PC-9 (cell line): ENCODE data around the gene CTNNBL1. TPM values are rescaled to one million over a fixed set of nuclear protein-coding genes. Genes with fewer than 3 reads are reported as not detected.
"Not testable (repeated sequence)": the region's sequence is repeated elsewhere in the genome, so short reads cannot be mapped to it uniquely, and the experiment has no call there.

Experiments
- BruUV-seq: library from RNA; stranded (reverse); fragments of 400-500 nt; replicated peaks from 2 replicates; lab custom pipeline; 2021; lab: Mats Ljungman, UMichigan
- CTCF ChIA-PET: fragments of 300-600 bp; sonication (Branson Sonifier 250); formaldehyde crosslinking; loops from one replicate; lab custom pipeline; 2022; ENCODE audit warnings: antibody characterized with exemption; lab: Charles Lee
- POLR2A ChIA-PET: fragments of 300-600 bp; sonication (Branson Sonifier 250); formaldehyde crosslinking; loops from one replicate; lab custom pipeline; 2022; ENCODE audit warnings: antibody characterized with exemption; ENCODE audit not compliant: unreplicated experiment; lab: Charles Lee
- DNase-seq, 2 experiments: peaks; one replicate each; pipeline versions ENCODE4 v3.0.0 to v3.0.0-alpha.2; 2015 to 2022; ENCODE audit warnings: mixed read lengths in 1 of 2
- H2AFZ ChIP-seq: fragments of 200-600 bp; sonication (generic); 2 replicates; pipeline ENCODE4 v1.8.1; 2017; ENCODE audit warnings: antibody characterized with exemption
- H3F3A ChIP-seq: fragments of 200-600 bp; sonication (generic); 2 replicates; pipeline ENCODE4 v1.8.1; 2017; ENCODE audit warnings: antibody characterized with exemption, mild to moderate bottlenecking, low read depth; ENCODE audit not compliant: insufficient read depth
- H3K27ac ChIP-seq: fragments of 200-600 bp; sonication (generic); 2 replicates; pipeline ENCODE4 v1.6.1; 2016; ENCODE audit warnings: mixed run types
- H3K27me3 ChIP-seq: fragments of 200-600 bp; sonication (generic); 2 replicates; pipeline ENCODE4 v1.6.1; 2016; ENCODE audit warnings: low read depth, mixed run types; ENCODE audit not compliant: insufficient read depth
- H3K36me3 ChIP-seq: fragments of 200-600 bp; sonication (generic); 2 replicates; pipeline ENCODE4 v1.6.1; 2016; ENCODE audit warnings: low read depth, mixed run types
- H3K4me1 ChIP-seq: fragments of 200-600 bp; sonication (generic); replicated peaks from 2 replicates; pipeline ENCODE4 v1.6.1; 2016; ENCODE audit warnings: mixed run types; ENCODE audit not compliant: insufficient read depth
- H3K4me2 ChIP-seq: fragments of 200-600 bp; sonication (generic); 2 replicates; pipeline ENCODE4 v1.6.1; 2017; ENCODE audit warnings: mixed run types
- H3K4me3 ChIP-seq: fragments of 200-600 bp; sonication (generic); 2 replicates; pipeline ENCODE4 v1.6.1; 2016; ENCODE audit warnings: mixed run types
- H3K79me2 ChIP-seq: fragments of 200-600 bp; sonication (generic); 2 replicates; pipeline ENCODE4 v1.6.1; 2017; ENCODE audit warnings: low read depth, mixed run types
- H3K9me2 ChIP-seq: fragments of 200-600 bp; sonication (generic); 2 replicates; pipeline ENCODE4 v1.8.1; 2017; ENCODE audit warnings: mild to moderate bottlenecking; ENCODE audit not compliant: insufficient read depth
- H3K9me3 ChIP-seq: fragments of 200-600 bp; sonication (generic); 2 replicates; pipeline ENCODE4 v1.8.1; 2016; ENCODE audit warnings: low read depth; ENCODE audit not compliant: insufficient read depth
- H4K20me1 ChIP-seq: fragments of 200-600 bp; sonication (generic); 2 replicates; pipeline ENCODE4 v1.8.1; 2017; ENCODE audit not compliant: insufficient read depth
- CTCF ChIP-seq: fragments of 200-600 bp; sonication (generic); conservative IDR thresholded peaks from 2 replicates; pipeline ENCODE4 v1.6.1; 2017; ENCODE audit warnings: mixed run types, antibody characterized with exemption, mild to moderate bottlenecking, moderate library complexity
- EZH2 ChIP-seq: fragments of 200-600 bp; sonication (generic); IDR thresholded peaks from 2 replicates; pipeline ENCODE4 v1.8.0; 2017; ENCODE audit warnings: antibody characterized with exemption, low read depth
- intact Hi-C: fragments of 100-400 bp; cut with micrococcal nuclease; formaldehyde crosslinking; loops from one replicate; pipeline ENCODE4 v1.10.0; 2022; ENCODE audit not compliant: unreplicated experiment
- total RNA-seq: library from RNA; stranded (reverse); gene quantifications from 2 replicates; pipeline ENCODE4 v1.2.3, GENCODE V29; 2021

The CTNNBL1 gene
- total RNA-seq, 1 experiment from 2014 or later = 83.5 TPM

GRCh38 chr20:37676440-37676839 is 17.4 kb upstream of the CTNNBL1 start:
- Histone ChIP-seq H3K9me2 (no peaks in the 10 kb centered on the region), H3K4me3 (no peak overlapping the region), H3K4me1 (no peaks in the 10 kb centered on the region; the same call in 1 of the 2 replicates), H2AFZ (no peak overlapping the region), H3K9me3 (no peaks in the 10 kb centered on the region), H3F3A (no peaks in the 10 kb centered on the region), H3K27me3 (peaks cover 4% of the 10 kb centered on the region; the same call in 1 of the 2 replicates), H3K79me2 (no peaks in the 10 kb centered on the region), H4K20me1 (no peaks in the 10 kb centered on the region), H3K27ac (no peak overlapping the region), H3K36me3 (no peaks in the 10 kb centered on the region), H3K4me2 (no peak overlapping the region)
- DNase-seq = no peak
- BruUV-seq = no TSS peak
- TF ChIP-seq CTCF (no peak), EZH2 (no peak)
- CTCF ChIA-PET = interaction anchor here (0.6 kb wide), 1 partner anchor 546 kb away, joined by 3 read pairs; no protein-coding TSS in a partner anchor
- intact Hi-C loops = no loop called here
- POLR2A ChIA-PET = interaction anchor here (0.7 kb wide), 1 partner anchor 407 kb away, joined by 3 read pairs; no protein-coding TSS in a partner anchor

GRCh38 chr20:37677969-37678861 is 15.6 kb upstream of the CTNNBL1 start:
- POLR2A ChIA-PET = no interaction called here
- Histone ChIP-seq H3K4me1 (no peaks in the 10 kb centered on the region; the same call in 1 of the 2 replicates), H3F3A (no peaks in the 10 kb centered on the region), H3K4me3 (no peak overlapping the region), H4K20me1 (no peaks in the 10 kb centered on the region), H3K27ac (no peak overlapping the region), H3K79me2 (no peaks in the 10 kb centered on the region), H2AFZ (no peak overlapping the region), H3K9me3 (no peaks in the 10 kb centered on the region), H3K27me3 (peaks cover 4% of the 10 kb centered on the region; the same call in 1 of the 2 replicates), H3K4me2 (no peak overlapping the region), H3K9me2 (no peaks in the 10 kb centered on the region), H3K36me3 (no peaks in the 10 kb centered on the region)
- TF ChIP-seq CTCF (no peak), EZH2 (no peak)
- BruUV-seq = no TSS peak
- no peak for DNase-seq
- CTCF ChIA-PET = no interaction called here
- intact Hi-C loops = no loop called here

GRCh38 chr20:37679751-37680150 is 14.1 kb upstream of the CTNNBL1 start:
- BruUV-seq, H3F3A ChIP-seq, H3K27me3 ChIP-seq, H3K27ac ChIP-seq, H4K20me1 ChIP-seq, H3K9me2 ChIP-seq, POLR2A ChIA-PET, DNase-seq, H3K4me3 ChIP-seq, H3K9me3 ChIP-seq, H3K4me2 ChIP-seq, H3K36me3 ChIP-seq, H2AFZ ChIP-seq, CTCF ChIA-PET, H3K4me1 ChIP-seq, intact Hi-C loops, H3K79me2 ChIP-seq: not testable (repeated sequence)
